ENCODE data around the gene TMEM225B.
"Not testable (repeated sequence)": the region's sequence is repeated elsewhere in the genome, so short reads cannot be mapped to it uniquely, and the experiment has no call there.

The TMEM225B gene

GRCh38 chr7:99579956-99580777 lies 17.9 kb upstream of the TMEM225B start:
- Histone ChIP-seq H3K27ac (ENCODE audit: low read depth, low read length) (no peak overlapping the region), H3K27me3 (ENCODE audit: insufficient read depth, low read length) (peaks cover 15% of the 10 kb centered on the region; the same call in 1 of the 2 replicates), H3K79me2 (ENCODE audit: control insufficient read depth, insufficient read depth, low read length, unreplicated experiment) (no peaks in the 10 kb centered on the region), H3K4me1 (ENCODE audit: control insufficient read depth, insufficient read depth, low read length, unreplicated experiment) (peaks cover 8% of the 10 kb centered on the region), H3K36me3 (ENCODE audit: insufficient read depth, low read length) (no peaks in the 10 kb centered on the region), H2AFZ (ENCODE audit: low read length, unreplicated experiment) (peak overlapping the region; percentile 97), H3K4me3 (ENCODE audit: low read depth, low read length) (peak overlapping the region; percentile 79)

GRCh38 chr7:99580778-99581332 lies 17.2 kb upstream of the TMEM225B start:
- H3K27ac ChIP-seq (ENCODE audit: low read depth, low read length); H3K36me3 ChIP-seq (ENCODE audit: insufficient read depth, low read length); H3K4me1 ChIP-seq (ENCODE audit: control insufficient read depth, insufficient read depth, low read length, unreplicated experiment); H3K79me2 ChIP-seq (ENCODE audit: control insufficient read depth, insufficient read depth, low read length, unreplicated experiment): not testable (repeated sequence)
- Histone ChIP-seq H3K27me3 (ENCODE audit: insufficient read depth, low read length) (peaks cover 17% of the 10 kb centered on the region; the same call in 1 of the 2 replicates), H3K4me3 (ENCODE audit: low read depth, low read length) (peak overlapping the region; percentile 79), H2AFZ (ENCODE audit: low read length, unreplicated experiment) (peak overlapping the region; percentile 97)

DNA sequence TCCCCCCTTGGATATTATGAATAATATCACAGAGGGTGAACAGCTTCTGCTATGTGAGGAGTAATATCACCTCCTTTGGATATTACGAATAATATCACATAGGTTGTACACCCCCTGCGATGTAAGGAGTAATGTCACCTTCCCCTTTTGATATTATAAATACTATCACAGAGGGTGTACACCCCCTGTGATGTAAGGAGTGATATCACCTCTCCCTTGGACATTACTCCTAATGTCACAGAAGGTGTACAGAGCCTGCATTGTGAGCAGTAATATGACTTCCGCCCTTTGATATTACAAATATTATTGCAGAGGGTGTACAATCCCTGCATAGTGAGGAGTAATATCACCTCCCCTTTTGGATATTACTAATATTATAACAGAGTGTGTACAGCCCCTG lies 9.2 kb upstream of the TMEM225B start:
- Histone ChIP-seq H3K27me3 (ENCODE audit: insufficient read depth, low read length) (peaks cover 33% of the 10 kb centered on the region), H3K4me3 (ENCODE audit: low read depth, low read length) (no peak overlapping the region), H3K27ac (ENCODE audit: low read depth, low read length) (no peak overlapping the region), H3K79me2 (ENCODE audit: control insufficient read depth, insufficient read depth, low read length, unreplicated experiment) (no peaks in the 10 kb centered on the region), H3K36me3 (ENCODE audit: insufficient read depth, low read length) (no peaks in the 10 kb centered on the region), H3K4me1 (ENCODE audit: control insufficient read depth, insufficient read depth, low read length, unreplicated experiment) (no peaks in the 10 kb centered on the region), H2AFZ (ENCODE audit: low read length, unreplicated experiment) (no peak overlapping the region)

DNA sequence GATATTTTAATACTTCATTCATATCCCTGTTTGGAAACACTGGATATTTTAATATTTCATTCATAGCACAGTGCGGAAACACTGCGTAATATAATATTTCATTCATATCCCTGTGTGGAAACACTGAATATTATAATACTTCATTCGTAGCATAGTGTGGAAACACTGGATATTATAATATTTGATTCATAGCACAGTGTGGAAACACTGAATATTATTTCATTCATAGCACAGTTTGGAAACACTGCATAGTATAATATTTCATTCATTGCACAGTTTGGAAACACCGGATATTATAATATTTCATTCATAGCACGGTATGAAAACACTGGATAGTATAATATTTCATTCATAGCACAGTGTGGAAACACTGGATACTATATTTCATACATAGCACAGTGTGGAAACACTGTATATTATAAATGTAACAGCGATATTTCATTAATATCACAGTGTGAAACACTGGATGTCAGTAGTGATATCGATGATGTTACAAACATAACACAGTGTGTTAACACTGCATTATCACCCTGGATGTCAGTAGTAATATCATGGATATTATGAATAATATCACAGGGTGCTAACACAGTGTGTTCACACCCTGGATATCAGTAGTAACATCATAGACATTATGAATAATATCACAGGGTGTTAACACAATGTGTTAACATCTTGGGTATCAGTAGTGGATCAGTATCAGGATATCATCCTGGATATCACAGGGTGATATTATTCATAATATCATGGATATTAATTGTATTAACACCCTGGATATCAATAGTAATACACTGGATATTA lies 2.9 kb upstream of the TMEM225B start:
- Histone ChIP-seq H3K4me1 (ENCODE audit: control insufficient read depth, insufficient read depth, low read length, unreplicated experiment) (no peaks in the 10 kb centered on the region), H3K27ac (ENCODE audit: low read depth, low read length) (no peak overlapping the region), H3K27me3 (ENCODE audit: insufficient read depth, low read length) (no peaks in the 10 kb centered on the region), H2AFZ (ENCODE audit: low read length, unreplicated experiment) (no peak overlapping the region), H3K4me3 (ENCODE audit: low read depth, low read length) (no peak overlapping the region), H3K79me2 (ENCODE audit: control insufficient read depth, insufficient read depth, low read length, unreplicated experiment) (no peaks in the 10 kb centered on the region), H3K36me3 (ENCODE audit: insufficient read depth, low read length) (no peaks in the 10 kb centered on the region)

DNA sequence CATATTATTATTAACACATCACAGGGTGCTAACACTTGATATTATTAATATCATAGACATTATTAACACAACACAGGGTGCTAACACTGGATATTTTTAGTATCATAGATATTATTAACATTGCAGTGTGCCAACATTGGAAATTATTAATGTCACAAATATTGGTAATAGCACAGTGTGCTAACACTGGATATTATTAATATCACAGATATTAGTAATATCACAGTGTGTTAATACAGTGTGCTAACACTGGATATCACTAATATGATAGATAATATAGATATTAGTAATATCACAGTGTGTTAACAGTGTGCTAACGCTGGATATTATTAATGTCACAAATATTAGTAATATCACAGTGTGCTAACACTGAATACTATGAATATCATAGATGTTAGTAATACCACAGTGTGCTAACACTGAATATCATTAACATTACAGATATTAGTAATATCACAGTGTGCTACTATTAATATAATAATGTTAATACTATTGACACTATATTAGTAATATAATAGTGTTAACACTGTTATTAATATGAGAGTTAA lies 1.6 kb upstream of the TMEM225B start:
- no peak overlapping the region for H3K27ac ChIP-seq (ENCODE audit: low read depth, low read length)
- H2AFZ ChIP-seq (ENCODE audit: low read length, unreplicated experiment), result no peak overlapping the region
- H3K4me3 ChIP-seq (ENCODE audit: low read depth, low read length), result no peak overlapping the region
- no peaks in the 10 kb centered on the region for H3K36me3 ChIP-seq (ENCODE audit: insufficient read depth, low read length)
- H3K4me1 ChIP-seq (ENCODE audit: control insufficient read depth, insufficient read depth, low read length, unreplicated experiment), result no peaks in the 10 kb centered on the region
- no peaks in the 10 kb centered on the region for H3K27me3 ChIP-seq (ENCODE audit: insufficient read depth, low read length)
- H3K79me2 ChIP-seq (ENCODE audit: control insufficient read depth, insufficient read depth, low read length, unreplicated experiment), result no peaks in the 10 kb centered on the region

DNA sequence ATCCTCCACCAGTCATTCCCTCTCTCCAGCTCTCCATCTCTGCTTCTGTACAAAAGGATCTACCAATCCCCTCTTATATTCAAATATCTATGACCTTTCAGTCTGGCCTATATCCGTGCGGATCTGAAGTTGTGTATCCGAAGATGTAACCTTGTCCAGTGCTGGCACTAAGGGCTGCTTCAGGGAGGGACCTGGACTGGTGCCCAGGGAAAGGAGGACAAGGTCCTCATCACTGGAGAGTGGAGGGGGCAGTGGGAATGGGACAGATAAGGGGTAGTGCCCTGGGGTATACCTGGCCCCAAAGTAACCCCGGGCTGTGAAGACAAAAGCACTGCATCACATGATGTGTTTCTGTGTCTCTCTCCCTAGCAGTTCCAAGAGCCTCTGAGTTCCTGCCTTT lies 1.8 kb downstream of the TMEM225B start:
- H3K4me1 ChIP-seq (ENCODE audit: control insufficient read depth, insufficient read depth, low read length, unreplicated experiment), result no peaks in the 10 kb centered on the region
- no peak overlapping the region for H3K4me3 ChIP-seq (ENCODE audit: low read depth, low read length)
- H3K36me3 ChIP-seq (ENCODE audit: insufficient read depth, low read length), result no peaks in the 10 kb centered on the region
- H3K27me3 ChIP-seq (ENCODE audit: insufficient read depth, low read length), result no peaks in the 10 kb centered on the region
- H2AFZ ChIP-seq (ENCODE audit: low read length, unreplicated experiment), result no peak overlapping the region
- no peak overlapping the region for H3K27ac ChIP-seq (ENCODE audit: low read depth, low read length)
- no peaks in the 10 kb centered on the region for H3K79me2 ChIP-seq (ENCODE audit: control insufficient read depth, insufficient read depth, low read length, unreplicated experiment)

- H2AFZ ChIP-seq (ENCODE audit: low read length, unreplicated experiment), result no peak overlapping the region
These were observed 3.7 kb downstream of the TMEM225B start for GRCh38 chr7:99601656-99602310.

GRCh38 chr7:99605527-99605926 lies 7.5 kb downstream of the TMEM225B start:
- no peak overlapping the region for H3K27ac ChIP-seq (ENCODE audit: low read depth, low read length)
- no peaks in the 10 kb centered on the region for H3K4me1 ChIP-seq (ENCODE audit: control insufficient read depth, insufficient read depth, low read length, unreplicated experiment)
- no peak overlapping the region for H2AFZ ChIP-seq (ENCODE audit: low read length, unreplicated experiment)
- no peaks in the 10 kb centered on the region for H3K36me3 ChIP-seq (ENCODE audit: insufficient read depth, low read length)
- H3K27me3 ChIP-seq (ENCODE audit: insufficient read depth, low read length), result no peaks in the 10 kb centered on the region
- no peak overlapping the region for H3K4me3 ChIP-seq (ENCODE audit: low read depth, low read length)
- no peaks in the 10 kb centered on the region for H3K79me2 ChIP-seq (ENCODE audit: control insufficient read depth, insufficient read depth, low read length, unreplicated experiment)

More at GRCh38 chr7:99601656-99602310, 3.7 kb downstream of the TMEM225B start:
- H3K4me1 ChIP-seq (ENCODE audit: control insufficient read depth, insufficient read depth, low read length, unreplicated experiment), result no peaks in the 10 kb centered on the region
- H3K27me3 ChIP-seq (ENCODE audit: insufficient read depth, low read length), result no peaks in the 10 kb centered on the region
- H3K79me2 ChIP-seq (ENCODE audit: control insufficient read depth, insufficient read depth, low read length, unreplicated experiment), result no peaks in the 10 kb centered on the region
- no peak overlapping the region for H3K4me3 ChIP-seq (ENCODE audit: low read depth, low read length)
- no peaks in the 10 kb centered on the region for H3K36me3 ChIP-seq (ENCODE audit: insufficient read depth, low read length)
- H3K27ac ChIP-seq (ENCODE audit: low read depth, low read length), result no peak overlapping the region

DNA sequence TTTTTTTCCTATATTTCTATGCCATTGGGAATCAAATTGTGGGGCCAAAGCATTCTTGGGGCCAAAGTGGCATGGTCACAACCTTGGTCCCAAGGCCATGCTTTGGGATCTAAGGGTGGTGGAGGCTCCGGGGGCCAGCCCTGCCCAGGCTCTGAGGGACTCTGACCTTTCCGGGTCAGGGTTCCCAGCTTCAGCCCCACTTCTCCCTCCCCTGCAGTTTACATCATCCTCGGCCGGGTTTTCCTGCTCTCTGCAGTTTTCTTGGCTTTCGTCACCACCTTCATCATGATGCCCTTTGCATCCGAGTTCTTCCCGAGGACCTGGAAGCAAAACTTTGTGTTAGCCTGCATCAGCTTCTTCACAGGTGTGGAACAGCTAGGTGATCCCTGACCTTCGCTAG lies 8.5 kb downstream of the TMEM225B start:
- no peaks in the 10 kb centered on the region for H3K79me2 ChIP-seq (ENCODE audit: control insufficient read depth, insufficient read depth, low read length, unreplicated experiment)
- no peaks in the 10 kb centered on the region for H3K4me1 ChIP-seq (ENCODE audit: control insufficient read depth, insufficient read depth, low read length, unreplicated experiment)
- H3K27ac ChIP-seq (ENCODE audit: low read depth, low read length), result no peak overlapping the region
- no peaks in the 10 kb centered on the region for H3K27me3 ChIP-seq (ENCODE audit: insufficient read depth, low read length)
- no peaks in the 10 kb centered on the region for H3K36me3 ChIP-seq (ENCODE audit: insufficient read depth, low read length)
- H3K4me3 ChIP-seq (ENCODE audit: low read depth, low read length), result no peak overlapping the region
- H2AFZ ChIP-seq (ENCODE audit: low read length, unreplicated experiment), result no peak overlapping the region

DNA sequence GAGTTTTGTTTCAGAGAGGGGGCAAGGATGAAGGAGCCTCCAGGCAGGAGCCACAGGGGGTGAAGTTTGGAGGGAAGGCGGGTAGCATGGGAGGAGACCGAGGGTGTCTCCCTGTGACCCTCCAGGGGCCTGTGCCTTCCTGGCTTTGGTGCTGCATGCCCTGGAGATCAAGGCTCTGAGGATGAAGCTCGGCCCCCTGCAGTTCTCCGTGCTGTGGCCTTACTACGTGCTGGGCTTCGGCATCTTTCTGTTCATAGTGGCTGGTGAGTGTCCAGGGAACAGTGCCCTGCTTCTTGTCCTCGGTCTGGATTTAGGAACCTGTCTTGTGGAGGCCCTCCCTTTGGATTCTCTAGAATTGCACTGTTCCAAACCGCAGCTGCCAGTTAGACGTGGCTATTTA lies 9.5 kb downstream of the TMEM225B start:
- Histone ChIP-seq H2AFZ (ENCODE audit: low read length, unreplicated experiment) (no peak overlapping the region), H3K4me3 (ENCODE audit: low read depth, low read length) (no peak overlapping the region), H3K4me1 (ENCODE audit: control insufficient read depth, insufficient read depth, low read length, unreplicated experiment) (no peaks in the 10 kb centered on the region), H3K36me3 (ENCODE audit: insufficient read depth, low read length) (no peaks in the 10 kb centered on the region), H3K27ac (ENCODE audit: low read depth, low read length) (no peak overlapping the region), H3K27me3 (ENCODE audit: insufficient read depth, low read length) (no peaks in the 10 kb centered on the region), H3K79me2 (ENCODE audit: control insufficient read depth, insufficient read depth, low read length, unreplicated experiment) (no peaks in the 10 kb centered on the region)

All from ACC112 (cell line).